Mucosa of stomach (tissue), 1 donor: Measurements from ENCODE around the gene BCAP29.

Experiments used
- H3K27me3 ChIP-seq: one replicate; pipeline ENCODE4 v1.7.0; 2013; ENCODE audit warnings: mild to moderate bottlenecking, low read length; ENCODE audit not compliant: control insufficient read depth, insufficient read depth
- H3K36me3 ChIP-seq: one replicate; pipeline ENCODE4 v1.7.0; 2013; ENCODE audit warnings: low read length; ENCODE audit not compliant: control insufficient read depth, insufficient read depth
- H3K4me1 ChIP-seq: one replicate; pipeline ENCODE4 v1.7.0; 2013; ENCODE audit warnings: mild to moderate bottlenecking, low read length; ENCODE audit not compliant: control insufficient read depth, insufficient read depth
- H3K4me3 ChIP-seq: one replicate; pipeline ENCODE4 v1.7.0; 2013; ENCODE audit warnings: low read length
- H3K9ac ChIP-seq: one replicate; pipeline ENCODE4 v1.7.0; 2013; ENCODE audit warnings: mild to moderate bottlenecking, low read length, moderate library complexity
- H3K9me3 ChIP-seq: one replicate; pipeline ENCODE4 v1.7.0; 2013; ENCODE audit warnings: mild to moderate bottlenecking, low read length, moderate library complexity; ENCODE audit not compliant: control insufficient read depth
- donor health status: Pancreatic carcinoma.

Gene BCAP29

DNA sequence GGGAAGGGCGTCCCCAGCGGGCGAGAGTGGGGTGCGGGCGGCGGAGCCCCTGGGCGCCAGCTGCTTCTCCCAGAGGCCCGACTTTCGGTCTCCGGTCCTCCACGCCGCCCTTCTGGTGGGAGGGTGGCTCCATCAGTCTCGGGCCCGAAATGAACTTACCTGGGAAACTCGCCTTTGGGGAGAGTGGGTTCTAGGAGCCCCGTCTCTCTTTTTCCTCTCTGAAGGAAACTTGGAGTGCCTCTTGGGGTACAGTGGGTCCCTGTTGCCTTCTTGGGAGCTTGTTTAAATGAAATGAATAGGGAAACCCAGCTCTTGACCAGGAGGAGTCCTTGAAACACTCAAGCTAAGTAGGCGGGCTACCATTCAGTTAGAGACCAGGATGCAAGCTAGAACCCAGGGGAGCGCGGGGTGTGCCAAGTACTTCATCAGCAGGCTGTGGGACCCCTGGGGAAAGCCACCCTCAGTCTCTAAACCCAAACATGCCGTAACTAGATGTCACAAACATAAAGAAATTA, 81.9 kb downstream of the BCAP29 start:
- Histone ChIP-seq H3K27me3 (peaks cover 47% of the 10 kb centered on the region), H3K36me3 (no peaks in the 10 kb centered on the region), H3K4me1 (peaks cover 12% of the 10 kb centered on the region), H3K9me3 (no peaks in the 10 kb centered on the region), H3K4me3 (peak overlapping the region; percentile 36), H3K9ac (peak overlapping the region; percentile 28)

DNA sequence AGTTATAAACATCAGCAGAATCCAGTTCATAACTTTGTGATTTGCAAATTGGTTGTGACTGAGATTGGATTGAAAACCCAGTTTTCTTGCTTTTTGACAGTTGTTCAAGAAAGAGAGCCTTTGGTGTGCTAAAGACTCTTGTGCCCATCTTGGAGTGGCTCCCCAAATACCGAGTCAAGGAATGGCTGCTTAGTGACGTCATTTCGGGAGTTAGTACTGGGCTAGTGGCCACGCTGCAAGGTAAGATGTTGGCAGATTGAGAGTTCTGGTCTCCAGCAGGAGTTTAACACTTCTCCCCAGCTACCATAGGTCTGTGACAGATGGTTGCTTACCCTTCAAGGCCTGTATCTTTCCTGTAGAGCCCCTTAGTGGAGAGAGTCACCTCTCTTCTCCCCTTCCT, 83.2 kb downstream of the BCAP29 start:
- Histone ChIP-seq H3K9ac (no peak overlapping the region), H3K4me1 (peaks cover 12% of the 10 kb centered on the region), H3K9me3 (no peaks in the 10 kb centered on the region), H3K27me3 (peaks cover 49% of the 10 kb centered on the region), H3K4me3 (no peak overlapping the region), H3K36me3 (no peaks in the 10 kb centered on the region)

DNA sequence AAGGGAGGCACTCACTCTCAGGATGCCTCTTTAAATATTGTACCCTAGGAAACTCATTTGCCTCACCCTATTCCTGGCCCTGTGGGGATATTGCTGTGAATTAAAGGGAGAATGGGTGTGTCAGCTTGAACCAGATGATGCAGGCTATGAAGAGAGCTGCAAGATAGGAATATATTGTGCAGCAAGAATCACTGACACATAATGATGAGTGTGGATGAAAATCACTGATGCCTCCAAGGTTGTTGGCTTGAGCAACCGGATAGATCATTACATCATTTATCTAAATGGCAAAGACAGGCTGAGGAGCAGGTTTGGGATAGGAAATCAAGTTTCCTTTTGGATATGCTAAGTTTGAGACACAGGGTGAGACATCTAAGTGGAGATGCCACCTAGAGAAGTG, 86.7 kb downstream of the BCAP29 start:
- Histone ChIP-seq H3K4me1 (no peaks in the 10 kb centered on the region), H3K9ac (no peak overlapping the region), H3K36me3 (no peaks in the 10 kb centered on the region), H3K4me3 (no peak overlapping the region), H3K27me3 (peaks cover 27% of the 10 kb centered on the region), H3K9me3 (no peaks in the 10 kb centered on the region)

DNA sequence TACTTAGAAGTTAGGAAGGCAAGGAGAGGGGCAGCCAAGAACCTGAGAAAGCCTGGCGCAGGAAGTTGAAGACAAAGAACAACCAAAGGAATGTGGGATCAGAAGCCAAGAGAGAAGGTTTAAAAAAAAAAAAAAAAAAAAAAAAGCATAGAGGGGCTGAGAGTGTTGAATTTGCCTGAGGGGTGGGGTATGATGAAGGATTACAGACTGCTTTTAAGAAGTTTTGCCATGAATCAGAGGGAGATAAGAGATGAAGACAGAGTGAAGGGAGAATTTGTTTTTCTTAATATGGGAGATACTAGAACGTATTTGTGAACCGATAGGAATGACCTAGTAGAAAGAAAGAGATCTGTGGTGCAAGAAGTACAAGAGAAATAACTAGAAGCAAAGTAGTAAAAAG, 87.3 kb downstream of the BCAP29 start:
- H3K4me3 ChIP-seq: no peak overlapping the region

GRCh38 chr7:107668296-107668695, 88.2 kb downstream of the BCAP29 start:
- Histone ChIP-seq H3K9ac (no peak overlapping the region), H3K4me1 (no peaks in the 10 kb centered on the region), H3K4me3 (no peak overlapping the region), H3K9me3 (no peaks in the 10 kb centered on the region), H3K27me3 (peaks cover 15% of the 10 kb centered on the region), H3K36me3 (no peaks in the 10 kb centered on the region)

More for the DNA sequence above, 87.3 kb downstream of the BCAP29 start:
- no peaks in the 10 kb centered on the region for H3K36me3 ChIP-seq
- peaks cover 21% of the 10 kb centered on the region for H3K27me3 ChIP-seq
- H3K4me1 ChIP-seq: no peaks in the 10 kb centered on the region
- H3K9me3 ChIP-seq: no peaks in the 10 kb centered on the region
- no peak overlapping the region for H3K9ac ChIP-seq
